OCI-LY1 (cell line): Measurements from ENCODE around the gene FAM131A.

Source experiments
- H2AFZ ChIP-seq: fragments of 200-600 bp; sonication (generic), shearing (Covaris generic); 2 replicates; pipeline ENCODE4 v1.6.0; 2014; ENCODE audit warnings: antibody characterized with exemption, mild to moderate bottlenecking, low read length
- H3F3A ChIP-seq: fragments of 200-600 bp; sonication (generic), shearing (Covaris generic); 2 replicates; pipeline ENCODE4 v1.6.0; 2014; ENCODE audit warnings: mild to moderate bottlenecking, antibody characterized with exemption, low read length, moderate library complexity; ENCODE audit not compliant: insufficient read depth
- H3K27ac ChIP-seq: fragments of 200-600 bp; sonication (generic); 2 replicates; pipeline ENCODE4 v1.5.1; 2014; ENCODE audit warnings: low read length, mixed run types, mild to moderate bottlenecking, low read depth; ENCODE audit not compliant: poor library complexity, severe bottlenecking
- H3K27me3 ChIP-seq: fragments of 200-600 bp; sonication (generic); 2 replicates; pipeline ENCODE4 v1.6.0; 2014; ENCODE audit warnings: antibody characterized with exemption, mild to moderate bottlenecking, low read length, moderate library complexity; ENCODE audit not compliant: insufficient read depth
- H3K36me3 ChIP-seq: fragments of 200-600 bp; sonication (generic); 2 replicates; pipeline ENCODE4 v1.6.1; 2014; ENCODE audit warnings: mild to moderate bottlenecking, antibody characterized with exemption, low read length, moderate library complexity, mixed read lengths; ENCODE audit not compliant: insufficient read depth
- H3K4me1 ChIP-seq: fragments of 200-600 bp; sonication (generic); 2 replicates; pipeline ENCODE4 v1.5.1; 2014; ENCODE audit warnings: mild to moderate bottlenecking, low read length, moderate library complexity; ENCODE audit not compliant: insufficient read depth, severe bottlenecking
- H3K4me2 ChIP-seq: fragments of 200-600 bp; sonication (generic), shearing (Covaris generic); 2 replicates; pipeline ENCODE4 v1.6.1; 2014; ENCODE audit warnings: low read length
- H3K4me3 ChIP-seq: fragments of 200-600 bp; sonication (generic); 2 replicates; pipeline ENCODE4 v1.5.1; 2014; ENCODE audit warnings: low read length, low read depth, mild to moderate bottlenecking, mixed read lengths; ENCODE audit not compliant: poor library complexity, severe bottlenecking
- H3K79me2 ChIP-seq: fragments of 200-600 bp; shearing (Covaris generic); 2 replicates; pipeline ENCODE4 v1.6.1; 2016; ENCODE audit warnings: mixed run types, low read length, mixed read lengths; ENCODE audit not compliant: insufficient read depth
- H3K9ac ChIP-seq: fragments of 200-600 bp; sonication (generic), shearing (Covaris generic); 2 replicates; pipeline ENCODE4 v1.6.1; 2014; ENCODE audit warnings: mild to moderate bottlenecking, low read length, mixed read lengths
- H3K9me2 ChIP-seq: fragments of 200-600 bp; sonication (generic), shearing (Covaris generic); 2 replicates; pipeline ENCODE4 v1.6.1; 2014; ENCODE audit warnings: low read depth, mild to moderate bottlenecking, low read length, mixed read lengths
- H3K9me3 ChIP-seq: fragments of 200-600 bp; shearing (Covaris generic); 2 replicates; pipeline ENCODE4 v1.6.1; 2014; ENCODE audit warnings: low read length, mixed read lengths
- H4K20me1 ChIP-seq: fragments of 200-600 bp; sonication (generic), shearing (Covaris generic); 2 replicates; pipeline ENCODE4 v1.6.0; 2016; ENCODE audit warnings: mild to moderate bottlenecking, low read length; ENCODE audit not compliant: insufficient read depth
- CTCF ChIP-seq: fragments of 200-600 bp; sonication (generic), shearing (Covaris generic); IDR thresholded peaks from 2 replicates; pipeline ENCODE4 v1.5.1; 2017; ENCODE audit warnings: mild to moderate bottlenecking, antibody characterized with exemption, low read length, moderate library complexity, mixed read lengths
- EZH2 ChIP-seq: fragments of 200-600 bp; sonication (generic), shearing (Covaris generic); IDR thresholded peaks from 2 replicates; pipeline ENCODE4 v1.8.0; 2017; ENCODE audit warnings: borderline replicate concordance, mixed run types, mild to moderate bottlenecking, antibody characterized with exemption, low read length, moderate library complexity, mixed read lengths

The FAM131A gene

GRCh38 chr3:184384342-184384741, 46.9 kb downstream of the FAM131A start:
- Histone ChIP-seq H3K36me3 (no peaks in the 10 kb centered on the region), H4K20me1 (no peaks in the 10 kb centered on the region), H3K4me1 (no peaks in the 10 kb centered on the region), H3K9me2 (no peaks in the 10 kb centered on the region), H3K4me3 (no peak overlapping the region), H3K9ac (no peak overlapping the region), H3F3A (no peaks in the 10 kb centered on the region), H3K27ac (no peak overlapping the region), H3K9me3 (no peaks in the 10 kb centered on the region), H2AFZ (no peak overlapping the region), H3K79me2 (no peaks in the 10 kb centered on the region), H3K27me3 (peaks cover 3% of the 10 kb centered on the region; the same call in 1 of the 2 replicates), H3K4me2 (no peak overlapping the region)
- no peak for TF ChIP-seq CTCF
- TF ChIP-seq EZH2 = no peak

- H3K4me1 ChIP-seq = no peaks in the 10 kb centered on the region
- H3K79me2 ChIP-seq = no peaks in the 10 kb centered on the region
- peaks cover 8% of the 10 kb centered on the region; the same call in 1 of the 2 replicates for H3K27me3 ChIP-seq
- H3K27ac ChIP-seq = no peak overlapping the region
- no peak overlapping the region for H2AFZ ChIP-seq
- H3K4me2 ChIP-seq = no peak overlapping the region
- H3K9me2 ChIP-seq = no peaks in the 10 kb centered on the region
- no peaks in the 10 kb centered on the region for H4K20me1 ChIP-seq
- no peaks in the 10 kb centered on the region for H3K9me3 ChIP-seq
- H3F3A ChIP-seq = no peaks in the 10 kb centered on the region
- no peak overlapping the region for H3K9ac ChIP-seq
- H3K4me3 ChIP-seq = no peak overlapping the region
- no peak for TF ChIP-seq EZH2
- no peak for TF ChIP-seq CTCF
- H3K36me3 ChIP-seq = no peaks in the 10 kb centered on the region
These were observed 47.5 kb downstream of the FAM131A start for GRCh38 chr3:184384856-184385422.

GRCh38 chr3:184386047-184386806, 48.8 kb downstream of the FAM131A start:
- no peaks in the 10 kb centered on the region for H3K9me2 ChIP-seq
- H2AFZ ChIP-seq = no peak overlapping the region
- no peaks in the 10 kb centered on the region for H4K20me1 ChIP-seq
- peaks cover 8% of the 10 kb centered on the region; the same call in 1 of the 2 replicates for H3K27me3 ChIP-seq
- H3F3A ChIP-seq = no peaks in the 10 kb centered on the region
- H3K27ac ChIP-seq = no peak overlapping the region
- H3K4me2 ChIP-seq = no peak overlapping the region
- TF ChIP-seq CTCF (no peak), EZH2 (no peak)
- no peak overlapping the region for H3K4me3 ChIP-seq
- H3K4me1 ChIP-seq = no peaks in the 10 kb centered on the region
- H3K36me3 ChIP-seq = no peaks in the 10 kb centered on the region
- no peaks in the 10 kb centered on the region for H3K9me3 ChIP-seq
- no peak overlapping the region for H3K9ac ChIP-seq
- H3K79me2 ChIP-seq = no peaks in the 10 kb centered on the region
